ENCODE data around the gene TMUB2. TPM values are rescaled to one million over a fixed set of nuclear protein-coding genes. Genes with fewer than 3 reads are reported as not detected.
A peak's percentile ranks its signal among the peaks of the same experiment; 100 is the strongest.

The TMUB2 gene
- total and polyA plus RNA-seq, 2 of the 13 experiments (the other 11 are each of a cell fraction or from before 2014, with no cell fraction given) = 26.9 to 50.8 TPM

GRCh38 chr17:44220213-44221083, 33.7 kb downstream of the TMUB2 start (continued):
- no peak for TF ChIP-seq NFYB (CRISPR knock-in tag; IDR thresholded peaks at IDR 0.05)
- no peak for TF ChIP-seq ZBTB37 (CRISPR knock-in tag; IDR thresholded peaks at IDR 0.05)
- TF ChIP-seq HIC2 (CRISPR knock-in tag; IDR thresholded peaks at IDR 0.05; ENCODE audit: low read depth) = no peak
- TF ChIP-seq ZKSCAN8 (CRISPR knock-in tag; IDR thresholded peaks at IDR 0.05; ENCODE audit: borderline replicate concordance) = 0 out of 2 replicates have a peak, but pooled peaks have one; percentile 42
- no peak for TF ChIP-seq ZNF124 (CRISPR knock-in tag; IDR thresholded peaks at IDR 0.05)
- no peak for TF ChIP-seq NFYC (CRISPR knock-in tag; IDR thresholded peaks at IDR 0.05)
- no peak for TF ChIP-seq FOSL2 (CRISPR knock-in tag; IDR thresholded peaks at IDR 0.05)
- 0 out of 2 replicates have a peak, but pooled peaks have one; percentile 26 for TF ChIP-seq RFXAP (CRISPR knock-in tag; IDR thresholded peaks at IDR 0.05; ENCODE audit: borderline replicate concordance)
- no peak for TF ChIP-seq MAFF (IDR thresholded peaks at IDR 0.05; ENCODE audit: low read depth, low read length)
- 0 out of 2 replicates have a peak, but pooled peaks have one; percentile 11 for TF ChIP-seq ZNF280B (CRISPR knock-in tag; IDR thresholded peaks at IDR 0.05; ENCODE audit: borderline replicate concordance)
- peak; percentile 58; the same call in 1 of the 2 replicates for TF ChIP-seq ZNF574 (CRISPR knock-in tag; IDR thresholded peaks at IDR 0.05)
- 0 out of 2 replicates have a peak, but pooled peaks have one; percentile 8 for TF ChIP-seq RORA (CRISPR knock-in tag; IDR thresholded peaks at IDR 0.05)
- TF ChIP-seq ZNF329 (CRISPR knock-in tag; IDR thresholded peaks at IDR 0.05; ENCODE audit: low read depth) = no peak
- TF ChIP-seq SOX5 (CRISPR knock-in tag; IDR thresholded peaks at IDR 0.05; ENCODE audit: borderline replicate concordance) = no peak
- peak; percentile 28 for TF ChIP-seq XRCC5 (optimal IDR thresholded peaks at IDR 0.05; ENCODE audit: low read length)
- no peak for TF ChIP-seq ZNF251 (CRISPR knock-in tag; IDR thresholded peaks at IDR 0.05)
- TF ChIP-seq TCF7L2 (IDR thresholded peaks at IDR 0.05; ENCODE audit: low read depth, low read length) = no peak
- TF ChIP-seq ZBTB42 (CRISPR knock-in tag; IDR thresholded peaks at IDR 0.05) = no peak
- peak; percentile 60 for TF ChIP-seq MXD3 (CRISPR knock-in tag; IDR thresholded peaks at IDR 0.05)

Measured in HepG2 (cell line).